GM19035 (cell line): ENCODE data around the gene ZSCAN22.

Experiments
- ATAC-seq: cut with Tn5 transposase; IDR thresholded peaks from one replicate; pipeline ENCODE4 v1.9.1; 2021; ENCODE audit not compliant: unreplicated experiment

The ZSCAN22 gene

GRCh38 chr19:58350871-58351557 is 24.2 kb downstream of the ZSCAN22 start:
- ATAC-seq = no peak

- no peak for ATAC-seq
These were observed 24.7 kb downstream of the ZSCAN22 start for GRCh38 chr19:58351558-58351878.

GRCh38 chr19:58351990-58352755 is 25.4 kb downstream of the ZSCAN22 start:
- no peak for ATAC-seq

- ATAC-seq = no peak
These were observed 26.2 kb downstream of the ZSCAN22 start, which contains the start of gene A1BG for GRCh38 chr19:58352760-58353671. Gene A1BG (minus strand): TSS chr19:58353492. CDS start chr19:58353437, 55 bp downstream.

- ATAC-seq = no peak
These were observed 27.1 kb downstream of the ZSCAN22 start for GRCh38 chr19:58353717-58354477.

GRCh38 chr19:58354478-58355030 is 27.8 kb downstream of the ZSCAN22 start:
- ATAC-seq = no peak

GRCh38 chr19:58355215-58355796 is 28.5 kb downstream of the ZSCAN22 start:
- ATAC-seq = no peak

- ATAC-seq = no peak
These were observed 29.3 kb downstream of the ZSCAN22 start for GRCh38 chr19:58355908-58356765.

- ATAC-seq = no peak
These were observed 30.1 kb downstream of the ZSCAN22 start for GRCh38 chr19:58356766-58357480.

- ATAC-seq = no peak
These were observed 30.8 kb downstream of the ZSCAN22 start for GRCh38 chr19:58357481-58358145.

- no peak for ATAC-seq
These were observed 35.1 kb downstream of the ZSCAN22 start for GRCh38 chr19:58361900-58362271.

GRCh38 chr19:58362272-58362994 is 35.6 kb downstream of the ZSCAN22 start, which contains the start of gene ZNF497:
Gene ZNF497 (minus strand): TSS chr19:58362751. CDS start chr19:58357635, 5,116 bp downstream.
- peak; percentile 85 for ATAC-seq

- no peak for ATAC-seq
These were observed 37.4 kb downstream of the ZSCAN22 start for GRCh38 chr19:58364146-58364545.

- no peak for ATAC-seq
These were observed 40.0 kb downstream of the ZSCAN22 start for GRCh38 chr19:58366585-58367430.

- no peak for ATAC-seq
These were observed 41.1 kb downstream of the ZSCAN22 start for GRCh38 chr19:58367698-58368454.
